ENCODE results near the gene EPHB3.

EPHB3 gene

GRCh38 chr3:184583578-184584451, 22.2 kb downstream of the EPHB3 start:
- no peak overlapping the region for H3K4me3 ChIP-seq (replicated peaks; ENCODE audit: low read depth, low read length)
- TF ChIP-seq CTCF (IDR thresholded peaks at IDR 0.05; ENCODE audit: low read depth, low read length, missing control alignments), result no peak
- DNase-seq (ENCODE audit: extremely low read depth, low read depth), result no peak

GRCh38 chr3:184584464-184584891, 22.9 kb downstream of the EPHB3 start:
- H3K4me3 ChIP-seq (replicated peaks; ENCODE audit: low read depth, low read length), result no peak overlapping the region
- TF ChIP-seq CTCF (IDR thresholded peaks at IDR 0.05; ENCODE audit: low read depth, low read length, missing control alignments), result no peak
- no peak for DNase-seq (ENCODE audit: extremely low read depth, low read depth)

GRCh38 chr3:184585545-184585944, 24.0 kb downstream of the EPHB3 start:
- no peak for DNase-seq (ENCODE audit: extremely low read depth, low read depth)
- H3K4me3 ChIP-seq (replicated peaks; ENCODE audit: low read depth, low read length), result no peak overlapping the region
- TF ChIP-seq CTCF (IDR thresholded peaks at IDR 0.05; ENCODE audit: low read depth, low read length, missing control alignments), result no peak

GRCh38 chr3:184586851-184587250, 25.3 kb downstream of the EPHB3 start:
- no peak for DNase-seq (ENCODE audit: extremely low read depth, low read depth)
- no peak for TF ChIP-seq CTCF (IDR thresholded peaks at IDR 0.05; ENCODE audit: low read depth, low read length, missing control alignments)

GRCh38 chr3:184588776-184589175, 27.2 kb downstream of the EPHB3 start:
- no peak for DNase-seq (ENCODE audit: extremely low read depth, low read depth)
- no peak overlapping the region for H3K4me3 ChIP-seq (replicated peaks; ENCODE audit: low read depth, low read length)
- no peak for TF ChIP-seq CTCF (IDR thresholded peaks at IDR 0.05; ENCODE audit: low read depth, low read length, missing control alignments)

More at GRCh38 chr3:184586851-184587250, 25.3 kb downstream of the EPHB3 start:
- no peak overlapping the region for H3K4me3 ChIP-seq (replicated peaks; ENCODE audit: low read depth, low read length)

- no peak for TF ChIP-seq CTCF (IDR thresholded peaks at IDR 0.05; ENCODE audit: low read depth, low read length, missing control alignments)
- no peak overlapping the region for H3K4me3 ChIP-seq (replicated peaks; ENCODE audit: low read depth, low read length)
- DNase-seq (ENCODE audit: extremely low read depth, low read depth), result no peak
Observed at GRCh38 chr3:184590795-184591194, 29.2 kb downstream of the EPHB3 start.
